Measurements from ENCODE around the gene SPEM2. TPM values are rescaled to one million over a fixed set of nuclear protein-coding genes. Genes with fewer than 3 reads are reported as not detected.

SPEM2 gene
- total and polyA plus RNA-seq, 2 of the 8 experiments (the other 6 are each of a cell fraction or from before 2014, with no cell fraction given): 0.03 TPM; not detected in 1

GRCh38 chr17:7417056-7417655 is 8.3 kb upstream of the SPEM2 start (continued):
- TF ChIP-seq SUZ12 (IDR thresholded peaks at IDR 0.05; ENCODE audit: low read length) (no peak), SIN3A (conservative IDR thresholded peaks at IDR 0.05 in 1 of 2, IDR thresholded peaks at IDR 0.05 in 1 of 2; ENCODE audit: low read depth in 1 of 2, low read length in 2 of 2) (no peak), SRF (IDR thresholded peaks at IDR 0.05; ENCODE audit: low read depth, low read length) (no peak), BRCA1 (IDR thresholded peaks at IDR 0.05; ENCODE audit: low read depth, low read length) (no peak), SIX5 (IDR thresholded peaks at IDR 0.05; ENCODE audit: low read depth, low read length) (no peak), GABPA (IDR thresholded peaks at IDR 0.05; ENCODE audit: borderline replicate concordance, insufficient read depth, low read length) (no peak), HDAC6 (IDR thresholded peaks at IDR 0.05; ENCODE audit: low read depth, low read length) (no peak)

Data from H1 (cell line).